ENCODE results near the gene PICALM.
"Not testable (repeated sequence)": the region's sequence is repeated elsewhere in the genome, so short reads cannot be mapped to it uniquely, and the experiment has no call there.

Gene PICALM

DNA sequence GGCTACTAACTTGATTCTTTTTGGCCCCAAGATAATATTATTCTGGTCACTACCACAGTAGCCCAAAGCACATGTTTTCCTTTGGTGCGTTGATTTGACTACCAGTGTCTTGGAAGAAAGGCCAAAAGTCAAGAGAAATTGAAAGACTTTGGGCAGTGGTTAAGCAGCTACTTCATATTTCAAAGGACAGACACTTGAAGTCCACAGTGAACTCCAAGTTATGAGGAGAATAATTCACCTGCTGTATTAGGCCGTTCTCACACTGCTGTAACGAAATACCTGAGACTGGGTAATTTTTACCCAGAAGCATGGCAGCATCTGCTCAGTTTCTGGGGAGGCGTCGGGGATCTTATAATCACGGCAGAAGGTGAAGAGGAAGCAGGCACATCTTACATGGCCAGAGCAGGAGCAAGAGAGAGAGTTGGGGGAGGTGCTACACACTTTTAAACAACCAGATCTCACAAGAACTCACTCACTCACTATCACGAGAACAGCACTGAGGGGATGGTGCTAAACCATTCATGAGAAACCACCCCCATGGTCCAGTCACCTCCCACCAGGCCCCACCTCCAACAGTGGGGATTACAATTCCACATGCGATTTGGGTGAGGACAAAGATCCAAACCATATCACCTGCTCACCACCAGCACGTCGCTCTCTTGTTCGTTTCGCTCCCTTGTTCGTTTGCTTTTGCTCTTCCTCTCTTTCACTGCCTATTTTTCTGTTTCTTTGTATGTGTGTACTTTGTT, 40.2 kb upstream of the PICALM start:
- TF ChIP-seq CTCF (conservative IDR thresholded peaks at IDR 0.05), result no peak
- H3K27ac ChIP-seq, result no peak overlapping the region

- no peak overlapping the region for H3K27ac ChIP-seq
- no peak for TF ChIP-seq CTCF (conservative IDR thresholded peaks at IDR 0.05)
Observed at GRCh38 chr11:86108191-86108590, 39.3 kb upstream of the PICALM start.

- H3K27ac ChIP-seq, result no peak overlapping the region
- TF ChIP-seq CTCF (conservative IDR thresholded peaks at IDR 0.05), result no peak
Observed at GRCh38 chr11:86106916-86107315, 38.0 kb upstream of the PICALM start.

- H3K27ac ChIP-seq, result not testable (repeated sequence)
Observed at GRCh38 chr11:86106031-86106430, 37.1 kb upstream of the PICALM start.

GRCh38 chr11:86105601-86106000, 36.7 kb upstream of the PICALM start:
- not testable (repeated sequence) for H3K27ac ChIP-seq

DNA sequence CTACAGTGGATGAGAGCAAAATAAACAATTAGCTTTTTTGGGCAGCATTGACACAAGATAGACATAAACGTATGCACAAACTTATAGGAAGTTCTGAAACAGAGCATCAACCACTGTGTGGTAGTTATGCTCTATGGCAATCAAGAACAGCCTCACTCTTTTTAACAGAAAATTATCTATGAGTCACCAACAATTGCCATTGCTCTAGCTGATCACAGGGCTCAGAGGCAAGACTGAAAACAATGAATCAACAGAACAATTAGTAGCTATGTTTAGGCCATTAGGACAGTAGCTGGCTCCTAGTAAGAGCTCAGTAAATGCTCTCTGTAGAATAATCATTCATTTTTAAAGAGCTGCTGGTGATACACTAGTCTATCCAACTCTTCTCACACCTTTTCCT, 34.9 kb upstream of the PICALM start:
- H3K27ac ChIP-seq, result no peak overlapping the region
- no peak for TF ChIP-seq CTCF (conservative IDR thresholded peaks at IDR 0.05)

- TF ChIP-seq CTCF (conservative IDR thresholded peaks at IDR 0.05), result no peak
Observed at GRCh38 chr11:86101941-86102407, 33.1 kb upstream of the PICALM start.

GRCh38 chr11:86101493-86101892, 32.6 kb upstream of the PICALM start:
- no peak overlapping the region for H3K27ac ChIP-seq
- no peak for TF ChIP-seq CTCF (conservative IDR thresholded peaks at IDR 0.05)

More at GRCh38 chr11:86101941-86102407, 33.1 kb upstream of the PICALM start:
- H3K27ac ChIP-seq, result no peak overlapping the region

Measured in VCaP (cell line).